ENCODE results near the gene IVNS1ABP. TPM values are rescaled to one million over a fixed set of nuclear protein-coding genes. Genes with fewer than 3 reads are reported as not detected.

IVNS1ABP gene
- total and polyA plus RNA-seq, 9 of the 15 experiments (the other 6 are each of a cell fraction or from before 2014, with no cell fraction given), result 30.6 to 126 (median 77.7) TPM

Small RNA genes lying within 50 kb of the gene (small RNA-seq; reads per million reads assigned to genes)
- gene RF00019, result not detected

Other genes starting within 250 kb of the IVNS1ABP start
- 22.1 and 29.3 TPM in 2 replicates for gene TRMT1L, start 160.3 kb downstream of the IVNS1ABP start, total RNA-seq (2014; rRNA removed)
- 36.8 and 39.4 TPM in 2 replicates for gene TRMT1L, start 160.3 kb downstream of the IVNS1ABP start, total RNA-seq (2014; rRNA removed; fragmentation: Illumina TruSeq; extraction: Trizol)
- gene TRMT1L, start 160.3 kb downstream of the IVNS1ABP start, total RNA-seq (2015; rRNA removed; fragmentation: Illumina TruSeq; extraction: Trizol), result 35.3 and 42.2 TPM in 2 replicates
- 29.2 and 32.9 TPM in 2 replicates for gene TRMT1L, start 160.3 kb downstream of the IVNS1ABP start, total RNA-seq (2021)
- 61.5 and 88.9 TPM in 2 replicates for gene TRMT1L, start 160.3 kb downstream of the IVNS1ABP start, polyA plus RNA-seq (2011; rRNA removed)
- gene TRMT1L, start 160.3 kb downstream of the IVNS1ABP start, polyA plus RNA-seq (2014; fragmentation: Illumina TruSeq; extraction: Trizol), result 36.8 and 45.4 TPM in 2 replicates
- 1 to 10 TPM; 6.4 to 7.9 TPM for gene TRMT1L, start 160.3 kb downstream of the IVNS1ABP start, polyA plus RNA-seq (2014; fragmentation: Nextera tagmentation; extraction: Ambion mirVana)
- gene TRMT1L, start 160.3 kb downstream of the IVNS1ABP start, polyA plus RNA-seq (2014; rRNA removed), result 22.1 and 23.3 TPM in 2 replicates
- 1.5 and 1.6 TPM in 2 replicates for gene SWT1, start 160.1 kb downstream of the IVNS1ABP start, total RNA-seq (2014; rRNA removed)
- gene SWT1, start 160.1 kb downstream of the IVNS1ABP start, total RNA-seq (2014; rRNA removed; fragmentation: Illumina TruSeq; extraction: Trizol), result 3.1 and 3.9 TPM in 2 replicates
- gene SWT1, start 160.1 kb downstream of the IVNS1ABP start, total RNA-seq (2015; rRNA removed; fragmentation: Illumina TruSeq; extraction: Trizol), result 2.7 and 2.9 TPM in 2 replicates
- gene SWT1, start 160.1 kb downstream of the IVNS1ABP start, total RNA-seq (2021), result 2.2 TPM in 2 replicates
- 2.9 and 3.4 TPM in 2 replicates for gene SWT1, start 160.1 kb downstream of the IVNS1ABP start, polyA plus RNA-seq (2011; rRNA removed)
- 1.9 and 2.3 TPM in 2 replicates for gene SWT1, start 160.1 kb downstream of the IVNS1ABP start, polyA plus RNA-seq (2014; fragmentation: Illumina TruSeq; extraction: Trizol)
- gene SWT1, start 160.1 kb downstream of the IVNS1ABP start, polyA plus RNA-seq (2014; fragmentation: Nextera tagmentation; extraction: Ambion mirVana), result 1 to 10 TPM; 1.5 to 2.3 TPM
- 1.6 and 2.0 TPM in 2 replicates for gene SWT1, start 160.1 kb downstream of the IVNS1ABP start, polyA plus RNA-seq (2014; rRNA removed)